Vagina (tissue), 2 donors: ENCODE measurements around the gene SEMA4B.

Experiments
- CTCF ChIP-seq, 3 experiments: fragments of 450-650 bp in 2 of 3; fragments of 200-600 bp in 1 of 3; sonication (generic) in 1 of 3; IDR thresholded peaks; one replicate each; pipeline ENCODE4 v1.5.1; 2017 to 2019; ENCODE audit warnings: antibody characterized with exemption in 3 of 3, mild to moderate bottlenecking in 2 of 3, moderate library complexity in 2 of 3
- POLR2A ChIP-seq, 2 donors: fragments of 450-650 bp; IDR thresholded peaks; one replicate each; pipeline ENCODE4 v1.6.1; 2017; ENCODE audit warnings: antibody characterized with exemption in 2 of 2, mild to moderate bottlenecking in 2 of 2, moderate library complexity in 2 of 2
- POLR2AphosphoS5 ChIP-seq, 2 donors: sonication (generic); formaldehyde crosslinking; IDR thresholded peaks; one replicate each; pipeline ENCODE4 v1.9.0; 2017; ENCODE audit warnings: antibody characterized with exemption in 2 of 2, mild to moderate bottlenecking in 2 of 2, low read depth in 1 of 2; ENCODE audit not compliant: insufficient read depth in 1 of 2

- TF ChIP-seq POLR2A (IDR thresholded peaks at IDR 0.05) (no peak), CTCF (IDR thresholded peaks at IDR 0.05) (no peak), POLR2AphosphoS5 (IDR thresholded peaks at IDR 0.05; ENCODE audit: insufficient read depth in 1 of 2, low read depth in 1 of 2) (no peak)
Observed at GRCh38 chr15:90153658-90154057, 47.5 kb upstream of the SEMA4B start.
